ENCODE results near the gene CNOT9. TPM values are rescaled to one million over a fixed set of nuclear protein-coding genes. Genes with fewer than 3 reads are reported as not detected.

Gene CNOT9
- total RNA-seq, 1 donor from 2014 or later, result 30.9 TPM

DNA sequence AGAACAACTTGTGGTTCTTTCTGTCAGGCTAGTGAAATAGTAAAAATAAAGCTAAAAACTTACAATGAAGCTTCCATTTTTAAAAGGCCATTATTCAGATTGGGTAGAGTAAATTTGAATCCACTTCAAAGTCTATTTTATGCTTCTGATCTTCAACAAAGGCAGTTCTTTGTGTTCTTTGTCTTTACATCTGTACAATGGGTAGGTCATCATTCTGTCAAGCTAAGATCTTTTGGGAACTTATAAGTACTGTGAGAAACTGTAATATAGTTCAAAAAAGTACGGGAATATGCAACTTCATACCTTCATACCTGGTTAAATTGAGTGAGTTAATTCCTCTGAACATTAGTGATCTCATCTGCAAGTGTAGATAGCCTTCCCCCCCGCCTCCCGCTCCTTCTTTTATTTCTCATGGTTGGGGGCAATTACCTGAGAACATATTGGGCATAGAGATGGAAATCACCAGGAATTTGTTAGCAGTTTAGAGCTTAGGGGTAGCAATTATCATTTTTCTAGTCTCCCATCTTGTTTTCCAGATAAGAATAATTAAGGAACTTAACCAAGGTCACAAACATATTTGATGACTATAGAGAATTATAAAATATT is 9.7 kb downstream of the CNOT9 start:
- H3K36me3 ChIP-seq, result peaks cover 42% of the 10 kb centered on the region
- TF ChIP-seq, protein P1, sequence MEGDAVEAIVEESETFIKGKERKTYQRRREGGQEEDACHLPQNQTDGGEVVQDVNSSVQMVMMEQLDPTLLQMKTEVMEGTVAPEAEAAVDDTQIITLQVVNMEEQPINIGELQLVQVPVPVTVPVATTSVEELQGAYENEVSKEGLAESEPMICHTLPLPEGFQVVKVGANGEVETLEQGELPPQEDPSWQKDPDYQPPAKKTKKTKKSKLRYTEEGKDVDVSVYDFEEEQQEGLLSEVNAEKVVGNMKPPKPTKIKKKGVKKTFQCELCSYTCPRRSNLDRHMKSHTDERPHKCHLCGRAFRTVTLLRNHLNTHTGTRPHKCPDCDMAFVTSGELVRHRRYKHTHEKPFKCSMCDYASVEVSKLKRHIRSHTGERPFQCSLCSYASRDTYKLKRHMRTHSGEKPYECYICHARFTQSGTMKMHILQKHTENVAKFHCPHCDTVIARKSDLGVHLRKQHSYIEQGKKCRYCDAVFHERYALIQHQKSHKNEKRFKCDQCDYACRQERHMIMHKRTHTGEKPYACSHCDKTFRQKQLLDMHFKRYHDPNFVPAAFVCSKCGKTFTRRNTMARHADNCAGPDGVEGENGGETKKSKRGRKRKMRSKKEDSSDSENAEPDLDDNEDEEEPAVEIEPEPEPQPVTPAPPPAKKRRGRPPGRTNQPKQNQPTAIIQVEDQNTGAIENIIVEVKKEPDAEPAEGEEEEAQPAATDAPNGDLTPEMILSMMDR (IDR thresholded peaks at IDR 0.05), result no peak
- no peaks in the 10 kb centered on the region for H3K27me3 ChIP-seq
- H3K4me1 ChIP-seq, result no peaks in the 10 kb centered on the region
- intact Hi-C loops (cut with DNase I), result no loop called here
- H3K9me3 ChIP-seq, result no peaks in the 10 kb centered on the region
- H3K4me3 ChIP-seq, result no peak overlapping the region
- no peak for ATAC-seq
- H3K27ac ChIP-seq, result no peak overlapping the region
- DNase-seq, result no peak

DNA sequence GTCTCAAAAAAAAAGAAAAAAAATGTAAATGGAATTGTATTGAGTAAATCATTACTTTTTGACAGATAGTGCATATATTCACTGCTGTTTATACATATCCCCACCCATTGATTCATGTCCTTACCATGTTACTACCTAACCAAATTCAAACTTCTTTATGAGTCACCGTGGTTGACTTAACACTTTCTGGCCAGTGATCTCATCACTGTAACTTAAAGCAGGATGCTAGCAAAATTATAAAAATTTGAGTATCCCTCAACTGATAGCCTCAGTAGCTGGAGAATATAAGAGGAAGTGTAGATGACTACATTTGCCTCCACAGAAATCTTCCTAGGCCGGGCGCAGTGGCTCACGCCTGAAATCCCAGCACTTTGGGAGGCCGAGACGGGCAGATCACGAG is 13.4 kb downstream of the CNOT9 start:
- TF ChIP-seq, protein P1 (IDR thresholded peaks at IDR 0.05), result no peak
- Histone ChIP-seq H3K36me3 (peaks cover 58% of the 10 kb centered on the region), H3K9me3 (no peaks in the 10 kb centered on the region), H3K27ac (no peak overlapping the region), H3K4me1 (no peaks in the 10 kb centered on the region), H3K27me3 (no peaks in the 10 kb centered on the region), H3K4me3 (no peak overlapping the region)
- DNase-seq (no peak), ATAC-seq (no peak)
- intact Hi-C loops (cut with DNase I), result no loop called here

DNA sequence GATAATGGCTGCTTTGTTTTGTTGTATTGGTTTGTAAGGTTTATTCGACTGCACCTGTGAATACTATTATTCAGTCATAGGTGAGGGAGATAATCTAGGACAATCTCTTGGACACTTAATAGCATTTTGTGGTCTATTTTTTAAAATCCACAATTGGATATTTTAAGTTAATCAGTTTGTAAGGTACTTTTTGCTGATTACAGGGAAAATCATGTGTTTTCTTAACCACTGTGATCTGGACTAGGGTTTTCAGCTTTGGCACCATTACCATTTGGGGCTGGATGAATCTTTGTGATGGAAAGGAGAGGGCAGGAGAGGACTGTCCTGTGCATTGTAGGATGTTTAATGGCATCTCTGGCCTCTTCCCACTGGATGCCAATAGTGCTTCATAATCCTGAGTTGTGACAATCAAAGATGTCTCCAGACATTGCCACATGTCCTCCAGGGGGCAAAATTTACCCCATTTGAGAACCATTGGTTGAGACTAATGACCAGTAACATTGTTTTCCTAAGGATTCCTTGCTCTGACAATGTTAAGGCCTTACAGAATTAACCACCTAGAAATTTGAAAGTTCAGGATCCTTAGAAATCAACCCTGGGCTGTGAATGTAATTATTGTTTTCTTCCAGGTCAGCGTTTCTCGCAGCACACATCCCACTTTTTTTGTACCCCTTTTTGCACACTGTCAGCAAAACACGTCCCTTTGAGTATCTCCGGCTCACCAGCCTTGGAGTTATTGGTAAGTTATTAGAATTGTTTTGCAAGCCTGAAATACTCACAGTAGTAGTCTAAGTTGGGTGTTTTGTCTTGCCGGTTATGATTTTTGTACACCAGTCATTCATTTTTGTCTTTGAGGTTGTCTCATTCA is 15.6 kb downstream of the CNOT9 start:
- Histone ChIP-seq H3K36me3 (peaks cover 76% of the 10 kb centered on the region), H3K27me3 (no peaks in the 10 kb centered on the region), H3K9me3 (no peaks in the 10 kb centered on the region), H3K4me1 (no peaks in the 10 kb centered on the region), H3K4me3 (no peak overlapping the region), H3K27ac (no peak overlapping the region)
- TF ChIP-seq, protein P1 (IDR thresholded peaks at IDR 0.05), result no peak
- ATAC-seq, result no peak
- intact Hi-C loops (cut with DNase I), result no loop called here
- no peak for DNase-seq

DNA sequence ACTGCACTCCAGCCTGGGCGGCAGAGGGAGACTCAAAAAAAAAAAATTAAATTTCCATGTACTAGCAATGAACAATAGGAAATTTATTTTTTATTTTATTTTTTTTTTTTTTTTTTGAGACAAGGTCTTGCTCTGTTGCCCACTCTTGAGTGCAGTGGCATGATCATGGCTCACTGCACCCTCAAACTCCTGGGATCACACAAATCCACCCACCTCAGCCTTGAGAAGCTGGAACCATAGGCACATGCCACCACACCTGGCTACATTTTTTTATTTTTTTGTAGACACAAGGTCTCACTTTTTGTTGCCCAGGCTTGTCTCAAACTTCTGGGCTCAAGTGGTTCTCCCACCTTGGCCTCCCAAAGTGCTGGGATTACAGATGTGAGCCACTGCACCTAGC is 16.9 kb downstream of the CNOT9 start:
- Histone ChIP-seq H3K9me3 (no peaks in the 10 kb centered on the region), H3K4me3 (no peak overlapping the region), H3K4me1 (no peaks in the 10 kb centered on the region), H3K27ac (no peak overlapping the region), H3K36me3 (peaks cover 85% of the 10 kb centered on the region), H3K27me3 (no peaks in the 10 kb centered on the region)
- intact Hi-C loops (cut with DNase I), result no loop called here
- DNase-seq, result no peak
- TF ChIP-seq, protein P1 (IDR thresholded peaks at IDR 0.05), result no peak
- no peak for ATAC-seq

DNA sequence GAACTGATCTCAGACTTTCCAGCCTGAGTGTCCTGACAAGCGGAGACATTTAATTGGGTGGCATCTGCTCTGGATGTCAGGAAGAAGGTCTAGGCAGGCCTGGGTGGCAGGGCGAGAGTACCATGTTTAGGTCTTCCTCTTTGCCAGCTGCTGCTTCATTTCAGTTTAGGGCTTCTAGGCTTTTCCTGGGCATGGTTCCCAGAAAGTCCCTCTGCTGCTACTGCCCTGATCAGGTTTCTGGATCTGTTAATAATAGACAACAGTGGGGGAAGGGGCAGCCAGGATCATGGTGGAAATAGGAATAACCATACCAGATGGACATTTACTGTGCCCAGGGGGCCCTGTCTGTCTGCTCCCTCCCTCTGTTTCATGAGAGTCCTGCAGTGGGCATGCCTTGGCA is 36.8 kb downstream of the CNOT9 start:
- TF ChIP-seq, protein P1 (IDR thresholded peaks at IDR 0.05), result no peak
- Histone ChIP-seq H3K27ac (no peak overlapping the region), H3K27me3 (no peaks in the 10 kb centered on the region), H3K4me3 (no peak overlapping the region), H3K36me3 (no peaks in the 10 kb centered on the region), H3K9me3 (no peaks in the 10 kb centered on the region), H3K4me1 (peaks cover 4% of the 10 kb centered on the region)
- DNase-seq (no peak), ATAC-seq (no peak)
- intact Hi-C loops (cut with DNase I), result no loop called here
